Trophoblast cell (in vitro differentiated cells and primary cell): ENCODE results near the gene FUCA1.

Source experiments
- DNase-seq, 2 donors: peaks; one replicate each; pipeline ENCODE4 v3.0.0-alpha.2; 2016
- H2AFZ ChIP-seq: 2 replicates; pipeline ENCODE4 v1.6.1; 2013; ENCODE audit warnings: low read length, moderate library complexity, mild to moderate bottlenecking; ENCODE audit not compliant: insufficient read depth, poor library complexity
- H2AK5ac ChIP-seq: 2 replicates; pipeline ENCODE4 v1.6.1; 2013; ENCODE audit warnings: mild to moderate bottlenecking, low read length
- H2BK120ac ChIP-seq: 2 replicates; pipeline ENCODE4 v1.6.1; 2013; ENCODE audit warnings: low read length, mild to moderate bottlenecking, moderate library complexity; ENCODE audit not compliant: insufficient read depth, poor library complexity
- H2BK12ac ChIP-seq: 2 replicates; pipeline ENCODE4 v1.6.1; 2013; ENCODE audit warnings: mild to moderate bottlenecking, low read length, moderate library complexity
- H2BK5ac ChIP-seq: 2 replicates; pipeline ENCODE4 v1.6.1; 2013; ENCODE audit warnings: low read length, low read depth, moderate library complexity, mild to moderate bottlenecking; ENCODE audit not compliant: poor library complexity
- H3K14ac ChIP-seq: 2 replicates; pipeline ENCODE4 v1.6.1; 2013; ENCODE audit warnings: mild to moderate bottlenecking, low read length
- H3K18ac ChIP-seq: 2 replicates; pipeline ENCODE4 v1.6.1; 2013; ENCODE audit warnings: mild to moderate bottlenecking, low read length
- H3K23ac ChIP-seq: 2 replicates; pipeline ENCODE4 v1.6.1; 2013; ENCODE audit warnings: low read length
- H3K27ac ChIP-seq: 2 replicates; pipeline ENCODE4 v1.5.1; 2013; ENCODE audit warnings: low read depth, mild to moderate bottlenecking, inconsistent platforms, low read length, moderate library complexity
- H3K27me3 ChIP-seq: 2 replicates; pipeline ENCODE4 v1.6.1; 2013; ENCODE audit warnings: inconsistent platforms, mild to moderate bottlenecking, low read length, moderate library complexity; ENCODE audit not compliant: insufficient read depth
- H3K36me3 ChIP-seq, 2 experiments: 1 replicate in 1 of 2; 2 replicates in 1 of 2; pipeline ENCODE4 v1.6.1; 2013; ENCODE audit warnings: low read length in 2 of 2, mild to moderate bottlenecking in 2 of 2, moderate library complexity in 1 of 2; ENCODE audit not compliant: insufficient read depth in 2 of 2, control insufficient read depth in 1 of 2
- H3K4ac ChIP-seq: 2 replicates; pipeline ENCODE4 v1.6.1; 2013; ENCODE audit warnings: low read depth, mild to moderate bottlenecking, low read length, moderate library complexity
- H3K4me1 ChIP-seq, 2 experiments: 1 replicate in 1 of 2; 2 replicates in 1 of 2; pipeline ENCODE4 v1.6.1; 2013; ENCODE audit warnings: low read length in 2 of 2, mild to moderate bottlenecking in 2 of 2, moderate library complexity in 1 of 2; ENCODE audit not compliant: insufficient read depth in 2 of 2, control insufficient read depth in 1 of 2
- H3K4me2 ChIP-seq: 2 replicates; pipeline ENCODE4 v1.6.1; 2013; ENCODE audit warnings: inconsistent platforms, mild to moderate bottlenecking, low read length, moderate library complexity
- H3K4me3 ChIP-seq: 2 replicates; pipeline ENCODE4 v1.5.1; 2013; ENCODE audit warnings: mild to moderate bottlenecking, low read depth, low read length, inconsistent platforms
- H3K79me1 ChIP-seq: one replicate; pipeline ENCODE4 v1.6.1; 2013; ENCODE audit warnings: low read length
- H3K79me2 ChIP-seq: 2 replicates; pipeline ENCODE4 v1.6.1; 2013; ENCODE audit warnings: low read length, mild to moderate bottlenecking; ENCODE audit not compliant: control insufficient read depth, insufficient read depth, poor library complexity
- H3K9ac ChIP-seq: 2 replicates; pipeline ENCODE4 v1.6.1; 2013; ENCODE audit warnings: mild to moderate bottlenecking, low read length
- H3K9me3 ChIP-seq: 2 replicates; pipeline ENCODE4 v1.6.1; 2013; ENCODE audit warnings: low read depth, mild to moderate bottlenecking, control low read depth, inconsistent platforms, low read length; ENCODE audit not compliant: insufficient read depth
- H4K12ac ChIP-seq: 2 replicates; pipeline ENCODE4 v1.6.1; 2013; ENCODE audit warnings: low read depth, mild to moderate bottlenecking, low read length, moderate library complexity
- H4K8ac ChIP-seq: 2 replicates; pipeline ENCODE4 v1.6.1; 2013; ENCODE audit warnings: low read depth, mild to moderate bottlenecking, low read length, moderate library complexity
- H4K91ac ChIP-seq: one replicate; pipeline ENCODE4 v1.6.1; 2013; ENCODE audit warnings: low read depth, mild to moderate bottlenecking, low read length, moderate library complexity
- WGBS: extraction: QIAGEN DNeasy Blood & Tissue Kit; methylation state at CpG from one replicate; pipeline ENCODE4 v1.1.7; 2013; ENCODE audit warnings: missing lambda C conversion rate; ENCODE audit not compliant: insufficient read length, insufficient coverage; ENCODE audit errors: extremely low coverage; 5-methylcytosine and 5-hydroxymethylcytosine counted together

FUCA1 gene

GRCh38 chr1:23913212-23913880 is 45.3 kb upstream of the FUCA1 start, which contains the start of gene CNR2:
CNR2 (minus strand) TSS chr1:23913362; CDS start chr1:23875617, 37,745 bp downstream.
- Histone ChIP-seq H3K79me2 (no peaks in the 10 kb centered on the region), H3K14ac (no peak within 1 kb of the TSS), H4K91ac (no peak within 1 kb of the TSS), H3K27me3 (no peaks in the 10 kb centered on the region), H2BK12ac (no peak within 1 kb of the TSS), H3K9ac (no peak within 1 kb of the TSS), H3K23ac (no peak within 1 kb of the TSS), H2BK5ac (no peak within 1 kb of the TSS), H2BK120ac (no peak within 1 kb of the TSS), H3K27ac (no peak within 1 kb of the TSS), H3K18ac (no peak within 1 kb of the TSS), H2AFZ (no peak within 1 kb of the TSS), H4K12ac (no peak within 1 kb of the TSS), H3K4me1 (no peaks in the 10 kb centered on the region), H4K8ac (no peak within 1 kb of the TSS), H3K9me3 (no peaks in the 10 kb centered on the region), H2AK5ac (no peak within 1 kb of the TSS), H3K36me3 (no peaks in the 10 kb centered on the region), H3K4me2 (no peak within 1 kb of the TSS), H3K4ac (no peak within 1 kb of the TSS), H3K79me1 (no peaks in the 10 kb centered on the region), H3K4me3 (no peak within 1 kb of the TSS)
- DNase-seq = peak in 1 of 2 donors; percentile 53
- WGBS = no CpG with 5 or more reads among the region's 7 CpGs

- no peak overlapping the region for H2BK12ac ChIP-seq
- no peak overlapping the region for H2BK120ac ChIP-seq
- H2AK5ac ChIP-seq = no peak overlapping the region
- no peak overlapping the region for H2BK5ac ChIP-seq
- H3K9me3 ChIP-seq = no peaks in the 10 kb centered on the region
- H3K4ac ChIP-seq = no peak overlapping the region
- H4K12ac ChIP-seq = no peak overlapping the region
- H3K4me2 ChIP-seq = no peak overlapping the region
- no peaks in the 10 kb centered on the region for H3K4me1 ChIP-seq
- H3K9ac ChIP-seq = no peak overlapping the region
- H3K18ac ChIP-seq = no peak overlapping the region
- H3K36me3 ChIP-seq = no peaks in the 10 kb centered on the region
- H4K91ac ChIP-seq = no peak overlapping the region
- no peaks in the 10 kb centered on the region for H3K79me2 ChIP-seq
- H3K27me3 ChIP-seq = no peaks in the 10 kb centered on the region
- DNase-seq = no peak
- H2AFZ ChIP-seq = no peak overlapping the region
- H4K8ac ChIP-seq = no peak overlapping the region
- no peak overlapping the region for H3K4me3 ChIP-seq
- no CpG with 5 or more reads among the region's 8 CpGs for WGBS
- H3K79me1 ChIP-seq = no peaks in the 10 kb centered on the region
- no peak overlapping the region for H3K27ac ChIP-seq
- no peak overlapping the region for H3K23ac ChIP-seq
- H3K14ac ChIP-seq = no peak overlapping the region
These were observed 43.8 kb upstream of the FUCA1 start for GRCh38 chr1:23911921-23912320.

- no CpG with 5 or more reads among the region's 11 CpGs for WGBS
These were observed 42.6 kb upstream of the FUCA1 start for GRCh38 chr1:23910553-23911246.

GRCh38 chr1:23910144-23910543 is 42.1 kb upstream of the FUCA1 start:
- Histone ChIP-seq H3K4ac (no peak overlapping the region), H2AFZ (no peak overlapping the region), H3K23ac (no peak overlapping the region), H3K27me3 (no peaks in the 10 kb centered on the region), H2AK5ac (no peak overlapping the region), H2BK12ac (no peak overlapping the region), H4K12ac (no peak overlapping the region), H3K9me3 (no peaks in the 10 kb centered on the region), H3K14ac (no peak overlapping the region), H3K4me3 (no peak overlapping the region), H3K79me1 (no peaks in the 10 kb centered on the region), H3K9ac (no peak overlapping the region), H2BK5ac (no peak overlapping the region), H4K8ac (no peak overlapping the region), H3K4me2 (no peak overlapping the region), H3K27ac (no peak overlapping the region), H2BK120ac (no peak overlapping the region), H3K4me1 (no peaks in the 10 kb centered on the region), H3K36me3 (no peaks in the 10 kb centered on the region), H4K91ac (no peak overlapping the region), H3K79me2 (no peaks in the 10 kb centered on the region), H3K18ac (no peak overlapping the region)
- WGBS = no CpG with 5 or more reads among the region's 8 CpGs
- DNase-seq = no peak

More at GRCh38 chr1:23910553-23911246, 42.6 kb upstream of the FUCA1 start:
- H4K12ac ChIP-seq = no peak overlapping the region
- no peaks in the 10 kb centered on the region for H3K27me3 ChIP-seq
- no peaks in the 10 kb centered on the region for H3K4me1 ChIP-seq
- H3K79me1 ChIP-seq = no peaks in the 10 kb centered on the region
- H2BK120ac ChIP-seq = no peak overlapping the region
- no peak overlapping the region for H3K4me2 ChIP-seq
- no peaks in the 10 kb centered on the region for H3K9me3 ChIP-seq
- no peaks in the 10 kb centered on the region for H3K79me2 ChIP-seq
- H4K91ac ChIP-seq = no peak overlapping the region
- H3K9ac ChIP-seq = no peak overlapping the region
- H3K27ac ChIP-seq = no peak overlapping the region
- DNase-seq = no peak
- no peak overlapping the region for H3K4me3 ChIP-seq
- H3K18ac ChIP-seq = no peak overlapping the region
- no peak overlapping the region for H3K4ac ChIP-seq
- H2BK12ac ChIP-seq = no peak overlapping the region
- no peak overlapping the region for H4K8ac ChIP-seq
- no peak overlapping the region for H2AK5ac ChIP-seq
- no peaks in the 10 kb centered on the region for H3K36me3 ChIP-seq
- no peak overlapping the region for H2AFZ ChIP-seq
- no peak overlapping the region for H2BK5ac ChIP-seq
- H3K14ac ChIP-seq = no peak overlapping the region
- no peak overlapping the region for H3K23ac ChIP-seq
